Measurements from ENCODE around the gene CRYGC.
"Not testable (repeated sequence)": the region's sequence is repeated elsewhere in the genome, so short reads cannot be mapped to it uniquely, and the experiment has no call there.

Gene CRYGC

GRCh38 chr2:208135794-208136715, 6.4 kb upstream of the CRYGC start:
- no peak for DNase-seq

GRCh38 chr2:208134928-208135586, 5.4 kb upstream of the CRYGC start:
- no peak for DNase-seq

- no peak for DNase-seq
Observed at GRCh38 chr2:208130712-208131110, 1.1 kb upstream of the CRYGC start.

GRCh38 chr2:208128136-208128535, 1.5 kb downstream of the CRYGC start:
- no peak for DNase-seq

- no peak for DNase-seq
Observed at GRCh38 chr2:208127090-208127489, 2.5 kb downstream of the CRYGC start.

GRCh38 chr2:208125251-208125650, 4.4 kb downstream of the CRYGC start:
- DNase-seq: no peak

GRCh38 chr2:208124013-208124715, 5.5 kb downstream of the CRYGC start, which contains the start of gene CRYGD:
Gene CRYGD, minus strand, starts transcription at chr2:208124524. Its CDS starts 51 bp downstream, at chr2:208124473.
- DNase-seq: not testable (repeated sequence)

- no peak for DNase-seq
Observed at GRCh38 chr2:208122248-208122647, 7.4 kb downstream of the CRYGC start.

GRCh38 chr2:208118918-208119317, 10.7 kb downstream of the CRYGC start:
- DNase-seq: no peak

- DNase-seq: not testable (repeated sequence)
Observed at GRCh38 chr2:208117390-208117789, 12.2 kb downstream of the CRYGC start.

- DNase-seq: no peak
Observed at GRCh38 chr2:208112969-208113368, 16.7 kb downstream of the CRYGC start.

GRCh38 chr2:208112273-208112745, 17.3 kb downstream of the CRYGC start:
- DNase-seq: not testable (repeated sequence)

GRCh38 chr2:208103616-208104015, 26.0 kb downstream of the CRYGC start:
- no peak for DNase-seq

GRCh38 chr2:208101716-208102631, 27.7 kb downstream of the CRYGC start:
- no peak for DNase-seq

- no peak for DNase-seq
Observed at GRCh38 chr2:208099682-208100470, 29.8 kb downstream of the CRYGC start.

GRCh38 chr2:208098701-208099100, 30.9 kb downstream of the CRYGC start:
- DNase-seq: not testable (repeated sequence)

- DNase-seq: no peak
Observed at GRCh38 chr2:208098267-208098666, 31.4 kb downstream of the CRYGC start.

GRCh38 chr2:208097801-208098200, 31.8 kb downstream of the CRYGC start:
- DNase-seq: no peak

GRCh38 chr2:208097313-208097712, 32.3 kb downstream of the CRYGC start:
- DNase-seq: no peak

- DNase-seq: no peak
Observed at GRCh38 chr2:208096080-208096479, 33.5 kb downstream of the CRYGC start.

GRCh38 chr2:208093128-208093527, 36.5 kb downstream of the CRYGC start:
- no peak for DNase-seq
